Fibroblast of the aortic adventitia (primary cell): ENCODE data around the gene CSPG4. TPM values are rescaled to one million over a fixed set of nuclear protein-coding genes. Genes with fewer than 3 reads are reported as not detected.
A peak's percentile ranks its signal among the peaks of the same experiment; 100 is the strongest.
"Not testable (repeated sequence)": the region's sequence is repeated elsewhere in the genome, so short reads cannot be mapped to it uniquely, and the experiment has no call there.

Experiments used
- DNase-seq: peaks from one replicate; pipeline ENCODE4 v3.0.0-alpha.2; 2010; ENCODE audit warnings: low read depth
- H3K4me3 ChIP-seq: 2 replicates; pipeline ENCODE4 v1.5.1; 2011; ENCODE audit warnings: low read depth, mild to moderate bottlenecking, control low read depth, low read length, moderate library complexity
- total RNA-seq: library from RNA; depleted of rRNA; stranded (reverse); fragments of >200 nt; gene quantifications from 2 replicates; pipeline ENCODE4 v1.2.3, GENCODE V29; 2012; ENCODE audit warnings: low replicate concordance
- TF ChIP-seq, protein P1 (sequence below): IDR thresholded peaks from 2 replicates; pipeline ENCODE4 v1.5.1; 2011; ENCODE audit warnings: mild to moderate bottlenecking, low read length, control low read depth, inconsistent platforms; ENCODE audit not compliant: insufficient read depth

Gene CSPG4, protein sequence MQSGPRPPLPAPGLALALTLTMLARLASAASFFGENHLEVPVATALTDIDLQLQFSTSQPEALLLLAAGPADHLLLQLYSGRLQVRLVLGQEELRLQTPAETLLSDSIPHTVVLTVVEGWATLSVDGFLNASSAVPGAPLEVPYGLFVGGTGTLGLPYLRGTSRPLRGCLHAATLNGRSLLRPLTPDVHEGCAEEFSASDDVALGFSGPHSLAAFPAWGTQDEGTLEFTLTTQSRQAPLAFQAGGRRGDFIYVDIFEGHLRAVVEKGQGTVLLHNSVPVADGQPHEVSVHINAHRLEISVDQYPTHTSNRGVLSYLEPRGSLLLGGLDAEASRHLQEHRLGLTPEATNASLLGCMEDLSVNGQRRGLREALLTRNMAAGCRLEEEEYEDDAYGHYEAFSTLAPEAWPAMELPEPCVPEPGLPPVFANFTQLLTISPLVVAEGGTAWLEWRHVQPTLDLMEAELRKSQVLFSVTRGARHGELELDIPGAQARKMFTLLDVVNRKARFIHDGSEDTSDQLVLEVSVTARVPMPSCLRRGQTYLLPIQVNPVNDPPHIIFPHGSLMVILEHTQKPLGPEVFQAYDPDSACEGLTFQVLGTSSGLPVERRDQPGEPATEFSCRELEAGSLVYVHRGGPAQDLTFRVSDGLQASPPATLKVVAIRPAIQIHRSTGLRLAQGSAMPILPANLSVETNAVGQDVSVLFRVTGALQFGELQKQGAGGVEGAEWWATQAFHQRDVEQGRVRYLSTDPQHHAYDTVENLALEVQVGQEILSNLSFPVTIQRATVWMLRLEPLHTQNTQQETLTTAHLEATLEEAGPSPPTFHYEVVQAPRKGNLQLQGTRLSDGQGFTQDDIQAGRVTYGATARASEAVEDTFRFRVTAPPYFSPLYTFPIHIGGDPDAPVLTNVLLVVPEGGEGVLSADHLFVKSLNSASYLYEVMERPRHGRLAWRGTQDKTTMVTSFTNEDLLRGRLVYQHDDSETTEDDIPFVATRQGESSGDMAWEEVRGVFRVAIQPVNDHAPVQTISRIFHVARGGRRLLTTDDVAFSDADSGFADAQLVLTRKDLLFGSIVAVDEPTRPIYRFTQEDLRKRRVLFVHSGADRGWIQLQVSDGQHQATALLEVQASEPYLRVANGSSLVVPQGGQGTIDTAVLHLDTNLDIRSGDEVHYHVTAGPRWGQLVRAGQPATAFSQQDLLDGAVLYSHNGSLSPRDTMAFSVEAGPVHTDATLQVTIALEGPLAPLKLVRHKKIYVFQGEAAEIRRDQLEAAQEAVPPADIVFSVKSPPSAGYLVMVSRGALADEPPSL (N-terminal part only)
- 12.0 and 27.8 TPM in 2 replicates for total RNA-seq

DNA sequence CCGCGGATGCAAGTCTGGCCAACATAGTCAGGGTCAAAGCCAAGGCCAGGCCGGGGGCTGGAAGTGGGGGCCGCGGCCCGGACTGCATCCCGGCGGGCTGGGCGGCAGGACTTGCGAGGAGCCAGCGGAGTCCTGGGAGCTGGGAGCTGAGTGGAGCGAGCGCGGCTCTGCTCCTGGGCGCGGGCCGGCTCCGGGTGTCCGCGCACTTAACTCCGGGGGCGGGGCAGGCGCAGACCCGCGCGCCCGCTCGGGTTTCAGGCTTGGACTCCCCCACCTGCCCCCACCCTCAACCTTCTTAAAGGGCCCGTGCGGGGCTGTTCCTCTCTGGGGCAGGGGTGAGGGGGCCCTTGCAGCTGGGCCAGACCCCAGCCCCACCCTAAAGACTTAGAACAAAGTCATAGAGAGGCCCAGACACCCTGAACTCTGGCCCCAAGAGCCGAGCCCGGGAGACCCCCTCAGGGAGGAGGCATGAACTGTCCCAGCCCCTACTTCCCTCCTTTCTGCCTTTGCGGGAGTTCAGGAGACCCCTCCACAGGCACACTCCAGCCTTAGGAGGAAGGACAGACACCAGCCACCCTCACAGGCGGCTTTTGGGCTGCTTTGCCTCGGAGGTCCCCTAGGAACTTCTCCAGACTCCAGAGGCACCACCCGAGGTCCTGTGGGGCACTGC lies at the start of gene CSPG4:
CSPG4 (minus strand) TSS at position 181 of the 670 bp plus-strand sequence; CDS start at position 88, 93 bp downstream.
- peak; percentile 65 for DNase-seq
- TF ChIP-seq, protein P1, sequence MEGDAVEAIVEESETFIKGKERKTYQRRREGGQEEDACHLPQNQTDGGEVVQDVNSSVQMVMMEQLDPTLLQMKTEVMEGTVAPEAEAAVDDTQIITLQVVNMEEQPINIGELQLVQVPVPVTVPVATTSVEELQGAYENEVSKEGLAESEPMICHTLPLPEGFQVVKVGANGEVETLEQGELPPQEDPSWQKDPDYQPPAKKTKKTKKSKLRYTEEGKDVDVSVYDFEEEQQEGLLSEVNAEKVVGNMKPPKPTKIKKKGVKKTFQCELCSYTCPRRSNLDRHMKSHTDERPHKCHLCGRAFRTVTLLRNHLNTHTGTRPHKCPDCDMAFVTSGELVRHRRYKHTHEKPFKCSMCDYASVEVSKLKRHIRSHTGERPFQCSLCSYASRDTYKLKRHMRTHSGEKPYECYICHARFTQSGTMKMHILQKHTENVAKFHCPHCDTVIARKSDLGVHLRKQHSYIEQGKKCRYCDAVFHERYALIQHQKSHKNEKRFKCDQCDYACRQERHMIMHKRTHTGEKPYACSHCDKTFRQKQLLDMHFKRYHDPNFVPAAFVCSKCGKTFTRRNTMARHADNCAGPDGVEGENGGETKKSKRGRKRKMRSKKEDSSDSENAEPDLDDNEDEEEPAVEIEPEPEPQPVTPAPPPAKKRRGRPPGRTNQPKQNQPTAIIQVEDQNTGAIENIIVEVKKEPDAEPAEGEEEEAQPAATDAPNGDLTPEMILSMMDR, result no peak
- H3K4me3 ChIP-seq, result peak within 1 kb of the TSS; percentile 75

DNA sequence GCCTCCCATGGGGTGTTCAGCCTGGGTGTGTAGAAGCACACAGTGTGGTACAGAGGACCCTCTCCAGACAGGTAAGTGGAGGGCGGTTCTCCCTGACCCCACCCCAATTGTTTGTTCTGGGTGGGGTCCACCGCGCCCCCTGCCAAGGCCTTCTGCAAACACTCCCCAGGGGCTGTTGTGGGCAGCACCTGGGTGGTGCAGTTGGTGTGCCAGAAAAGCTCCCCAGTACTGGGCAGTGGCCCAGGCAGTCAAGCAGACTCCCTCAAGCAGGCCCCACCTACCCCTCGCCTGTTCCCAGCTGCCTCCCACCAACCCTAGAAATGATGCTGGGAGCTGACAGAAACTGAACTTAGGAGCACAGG lies 49.7 kb upstream of the CSPG4 start:
- DNase-seq, H3K4me3 ChIP-seq: not testable (repeated sequence)

DNA sequence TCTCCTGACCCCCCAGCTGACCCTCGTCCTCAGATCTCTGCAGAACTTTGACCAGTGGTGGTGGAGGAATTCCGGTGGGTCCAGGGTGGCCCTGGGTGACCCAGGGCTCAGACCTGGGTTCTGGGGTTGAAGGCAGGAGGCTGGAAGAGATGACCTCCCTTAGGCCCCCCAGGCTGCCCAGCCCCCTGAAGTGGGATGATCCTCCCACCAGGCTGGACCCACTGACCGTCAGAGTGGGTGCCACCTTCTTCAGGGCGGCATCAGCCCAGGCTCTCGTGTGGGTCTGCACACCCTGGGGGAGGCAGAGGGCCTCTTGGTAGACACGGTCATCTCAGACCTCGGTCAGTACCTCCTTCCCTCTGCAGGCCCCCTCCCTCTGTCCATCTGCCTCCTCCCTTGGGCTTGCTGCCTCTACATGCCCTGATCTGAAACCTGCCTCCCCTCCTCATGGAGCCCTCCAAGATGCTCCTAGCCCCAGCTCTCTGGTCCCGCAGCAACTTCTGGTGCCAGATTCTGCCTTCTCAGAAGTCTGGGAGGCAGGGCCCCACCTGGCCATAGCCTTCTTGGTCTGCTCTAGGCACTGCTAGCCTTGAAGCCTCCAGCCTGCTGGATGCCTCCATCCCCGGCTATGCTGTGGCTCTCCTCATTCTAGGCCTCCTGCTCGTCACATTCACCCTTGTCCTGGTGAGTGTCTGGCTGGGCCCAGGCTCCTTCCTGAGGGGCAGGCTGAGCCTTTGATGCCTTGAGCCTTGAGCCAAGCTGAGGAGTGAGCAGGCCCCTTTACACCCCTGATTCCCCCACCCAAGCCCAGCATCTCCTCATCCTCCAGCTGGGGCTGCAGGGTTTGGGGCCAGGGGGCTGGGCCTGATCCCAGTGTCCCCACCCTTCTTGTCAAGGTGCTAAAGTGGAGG lies 49.1 kb upstream of the CSPG4 start:
- H3K4me3 ChIP-seq, result no peak overlapping the region
- no peak for DNase-seq
- TF ChIP-seq, protein P1, result no peak

DNA sequence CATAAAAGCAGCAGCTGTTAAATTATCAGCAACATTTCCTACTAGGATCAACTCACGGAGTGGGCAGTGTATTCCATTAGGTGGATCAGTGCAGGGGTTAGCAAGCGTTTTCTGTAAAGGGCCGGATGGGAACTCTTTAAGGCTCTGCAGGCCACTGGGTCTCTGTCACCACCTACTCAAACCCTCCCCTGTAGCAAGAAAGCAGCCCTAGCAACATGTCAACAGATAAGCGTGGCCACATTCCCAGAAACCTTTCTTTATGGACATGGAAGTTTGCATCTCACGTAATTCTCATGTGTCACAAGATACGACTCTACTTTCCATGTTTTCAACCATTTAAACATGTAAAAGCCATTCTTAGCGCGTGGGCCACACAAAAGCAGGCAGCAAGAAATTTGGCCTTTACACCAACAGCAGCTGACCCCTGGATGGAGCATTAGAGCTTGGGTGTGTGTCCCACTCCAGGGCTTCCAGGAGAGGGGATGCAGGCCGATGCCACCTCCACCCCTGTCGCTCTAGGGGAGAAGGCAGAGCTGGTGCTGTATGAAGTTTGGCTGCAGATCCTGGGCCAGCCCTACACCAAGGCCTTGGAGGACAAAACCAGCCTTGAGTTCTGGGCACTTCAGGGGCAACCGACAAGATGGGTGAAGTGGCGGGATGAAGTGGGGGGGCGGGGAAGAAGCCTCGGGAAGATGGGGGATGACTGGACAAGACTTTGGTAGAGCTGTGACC lies 48.2 kb upstream of the CSPG4 start:
- no peak for DNase-seq

DNA sequence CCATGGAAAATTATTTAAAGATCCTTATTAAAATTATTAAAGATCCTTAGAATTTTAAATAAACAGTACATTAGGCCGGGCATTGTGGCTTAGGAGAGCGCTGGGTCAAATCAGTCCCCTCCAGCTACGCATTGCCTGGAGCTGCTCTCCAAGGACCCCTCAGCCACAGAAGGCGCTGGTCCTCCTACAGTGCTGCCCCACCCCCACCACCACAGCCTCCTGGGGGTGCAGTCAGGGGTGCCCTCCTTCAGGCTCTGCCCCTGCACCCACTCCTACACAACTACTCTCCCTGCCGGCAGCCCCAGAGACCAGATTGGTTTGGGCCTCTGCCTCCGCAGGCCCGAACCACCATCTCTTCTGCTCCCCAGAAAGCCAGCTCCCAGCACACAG lies 47.5 kb upstream of the CSPG4 start:
- not testable (repeated sequence) for DNase-seq, H3K4me3 ChIP-seq

More for the DNA sequence above, 48.2 kb upstream of the CSPG4 start:
- TF ChIP-seq, protein P1, result no peak
- H3K4me3 ChIP-seq, result no peak overlapping the region

DNA sequence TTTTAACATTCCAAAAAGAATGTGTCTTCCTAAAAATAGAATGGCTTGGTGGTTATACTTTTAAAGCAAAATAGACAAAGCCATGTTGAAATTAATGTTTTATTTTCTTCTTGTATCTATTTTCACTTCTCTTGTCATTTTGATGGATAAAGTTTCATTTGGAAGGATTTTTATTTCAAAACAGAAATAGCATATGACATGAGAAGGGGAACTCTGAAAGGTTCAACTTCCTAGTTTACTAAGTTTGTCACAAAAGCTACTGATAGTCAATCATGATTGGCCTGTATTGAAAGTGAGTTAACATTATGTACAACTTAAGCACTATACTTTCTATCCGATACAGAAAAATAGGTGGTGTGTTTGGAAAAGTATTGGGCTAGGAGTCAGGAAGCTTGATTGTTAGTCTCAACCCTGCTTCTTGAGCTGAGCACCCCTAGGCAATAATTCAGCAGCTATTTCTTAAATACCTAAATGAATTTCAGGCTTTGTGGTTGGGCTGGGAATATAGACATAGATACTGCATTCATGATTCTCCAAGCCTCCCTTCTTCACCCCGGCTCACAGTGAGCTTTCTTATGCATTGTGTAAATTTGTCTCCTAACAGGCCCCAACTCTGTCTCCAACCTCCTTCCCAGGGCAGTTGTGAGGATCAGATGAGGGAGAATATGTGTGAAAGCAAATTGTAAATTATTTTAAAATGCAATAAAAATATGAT lies 46.9 kb upstream of the CSPG4 start:
- TF ChIP-seq, protein P1, result no peak
- DNase-seq, result no peak
- no peak overlapping the region for H3K4me3 ChIP-seq
